K562 (cell line): ENCODE data around the gene OR4K13. TPM values are rescaled to one million over a fixed set of nuclear protein-coding genes. Genes with fewer than 3 reads are reported as not detected.

Experiments used
- ATAC-seq: fragments of 200-7000 bp; cut with Tn5 transposase; 3 replicates; pipeline ENCODE4 v1.9.1; 2020; ENCODE audit warnings: moderate library complexity
- BruUV-seq: library from RNA; stranded (reverse); fragments of 400-500 nt; replicated peaks from 2 replicates; lab custom pipeline; 2021; lab: Mats Ljungman, UMichigan
- CTCF ChIA-PET: fragments of 300-600 bp; formaldehyde crosslinking; extraction: SDS; loops from one replicate; lab custom pipeline; 2021; ENCODE audit warnings: low intra/inter-chr PET ratio; lab: Yijun Ruan, JAX
- POLR2A ChIA-PET: fragments of 300-600, 350-650 bp; sonication (Branson Sonifier 250); formaldehyde crosslinking; extraction: SDS; loops from one replicate; lab custom pipeline; 2021; ENCODE audit warnings: antibody characterized with exemption, inconsistent platforms; lab: Yijun Ruan, JAX
- DNase-seq, 4 experiments: peaks; one replicate each; pipeline versions ENCODE4 v3.0.0 to v3.0.0-alpha.2; 2011 to 2018; ENCODE audit warnings: low spot score in 3 of 4, mixed read lengths in 3 of 4; ENCODE audit errors: extremely low read depth in 1 of 4
- FAIRE-seq: peaks from 2 replicates; lab custom pipeline; 2011; peaks lifted over from hg19 to GRCh38; lab: Jason Lieb, UNC
- H2AFZ ChIP-seq: 2 replicates; pipeline ENCODE4 v1.6.0; 2011; ENCODE audit warnings: low read depth, low read length, control low read depth, inconsistent platforms
- H3K27ac ChIP-seq: fragments of 200-600 bp; 3 replicates; pipeline ENCODE4 v1.8.0; 2011; ENCODE audit warnings: low read depth, mild to moderate bottlenecking, control low read depth, inconsistent platforms, low read length, moderate library complexity, mixed read lengths; ENCODE audit errors: extremely low read depth
- H3K27me3 ChIP-seq, 2 experiments: fragments of 300-600 bp in 1 of 2; 2 replicates in 1 of 2; 3 replicates in 1 of 2; pipeline versions ENCODE4 v1.6.0 to v1.8.0; 2011; ENCODE audit warnings: inconsistent platforms in 2 of 2, low read length in 2 of 2, mild to moderate bottlenecking in 1 of 2, mixed read lengths in 1 of 2, moderate library complexity in 1 of 2; ENCODE audit not compliant: control insufficient read depth in 2 of 2, insufficient read depth in 2 of 2
- H3K36me3 ChIP-seq: fragments of 300-600 bp; 3 replicates; pipeline ENCODE4 v1.8.0; 2011; ENCODE audit warnings: mild to moderate bottlenecking, low read length, inconsistent platforms; ENCODE audit not compliant: control insufficient read depth, insufficient read depth
- H3K4me1 ChIP-seq, 2 experiments: fragments of 200-600 bp in 1 of 2; replicated peaks in 1 of 2; 2 replicates in 1 of 2; 3 replicates in 1 of 2; pipeline versions ENCODE4 v1.5.1 to v1.8.0; 2011; ENCODE audit warnings: inconsistent platforms in 2 of 2, low read length in 2 of 2, mild to moderate bottlenecking in 1 of 2, mixed read lengths in 1 of 2, moderate library complexity in 1 of 2; ENCODE audit not compliant: control insufficient read depth in 2 of 2, insufficient read depth in 2 of 2
- H3K4me2 ChIP-seq: 2 replicates; pipeline ENCODE4 v1.6.1; 2011; ENCODE audit warnings: low read length, control low read depth, inconsistent platforms, mixed read lengths; ENCODE audit not compliant: insufficient read depth
- H3K4me3 ChIP-seq: fragments of 200-600 bp; sonication (generic), shearing (Covaris generic); 2 replicates; pipeline ENCODE4 v1.5.1; 2016; ENCODE audit warnings: control low read depth, inconsistent platforms
- H3K79me2 ChIP-seq: fragments of 200-600 bp; 3 replicates; pipeline ENCODE4 v1.8.0; 2011; ENCODE audit warnings: low read length, inconsistent platforms; ENCODE audit not compliant: control insufficient read depth, insufficient read depth
- H3K9ac ChIP-seq, 2 experiments: 2 replicates each; pipeline versions ENCODE4 v1.6.0 to v1.6.1; 2011; ENCODE audit warnings: low read depth in 2 of 2, low read length in 2 of 2, control low read depth in 1 of 2, inconsistent platforms in 1 of 2, mild to moderate bottlenecking in 1 of 2, mixed read lengths in 1 of 2; ENCODE audit not compliant: insufficient read depth in 1 of 2
- H3K9me1 ChIP-seq: one replicate; pipeline ENCODE4 v1.6.0; 2011; ENCODE audit warnings: inconsistent platforms, mild to moderate bottlenecking, low read length, moderate library complexity; ENCODE audit not compliant: control insufficient read depth, insufficient read depth
- H3K9me3 ChIP-seq: replicated peaks from 2 replicates; pipeline ENCODE4 v1.5.1; 2011; ENCODE audit warnings: low read depth, low read length, inconsistent platforms; ENCODE audit not compliant: control insufficient read depth, insufficient read depth
- H4K20me1 ChIP-seq: replicated peaks from 2 replicates; pipeline ENCODE4 v1.6.1; 2011; ENCODE audit warnings: low read length, inconsistent platforms, mixed read lengths; ENCODE audit not compliant: control insufficient read depth, insufficient read depth
- ARID1B ChIP-seq: fragments of 450-650 bp; IDR thresholded peaks from 2 replicates; pipeline ENCODE4 v1.6.1; 2016; ENCODE audit warnings: antibody characterized with exemption, mild to moderate bottlenecking, inconsistent platforms
- ATF3 ChIP-seq, 2 experiments: fragments of 450-650 bp in 1 of 2; sonication (generic) in 1 of 2; formaldehyde crosslinking in 1 of 2; IDR thresholded peaks in 1 of 2; conservative IDR thresholded peaks in 1 of 2; 2 replicates each; pipeline versions ENCODE4 v1.6.1 to v1.8.1; 2016 to 2023; ENCODE audit warnings: mild to moderate bottlenecking in 2 of 2, moderate library complexity in 2 of 2, inconsistent platforms in 1 of 2, missing genetic modification reagents in 1 of 2
- BACH1 ChIP-seq: fragments of 200-800 bp; sonication (Bioruptor generic); IDR thresholded peaks from 2 replicates; pipeline ENCODE4 v1.6.1; 2016; ENCODE audit warnings: missing genetic modification characterization, missing compliant biosample characterization
- E2F8 ChIP-seq: fragments of 450-650 bp; IDR thresholded peaks from 2 replicates; pipeline ENCODE4 v1.7.1; 2018; ENCODE audit warnings: mild to moderate bottlenecking, low read depth; ENCODE audit not compliant: partially characterized antibody
- EP300 ChIP-seq: IDR thresholded peaks from 2 replicates; pipeline ENCODE4 v1.6.1; 2012; ENCODE audit warnings: low read length, improper control_type of control experiment
- GABPA ChIP-seq: fragments of 200-800 bp; sonication (Bioruptor generic); conservative IDR thresholded peaks from 2 replicates; pipeline ENCODE4 v1.6.1; 2016; ENCODE audit warnings: low read depth, missing genetic modification characterization, missing compliant biosample characterization
- GATA2 ChIP-seq: sonication (generic); formaldehyde crosslinking; IDR thresholded peaks from 2 replicates; pipeline ENCODE4 v1.4.0; 2020; ENCODE audit warnings: mild to moderate bottlenecking, missing genetic modification reagents
- ID3 ChIP-seq, 2 experiments: fragments of 250-450 bp in 1 of 2; fragments of 450-650 bp in 1 of 2; sonication (Bioruptor Pico) in 1 of 2; IDR thresholded peaks; 2 replicates each; pipeline versions ENCODE4 v1.6.1 to v1.8.0; 2016 to 2021; ENCODE audit warnings: mild to moderate bottlenecking in 2 of 2, moderate library complexity in 2 of 2, missing compliant biosample characterization in 1 of 2, missing genetic modification characterization in 1 of 2
- ILK ChIP-seq: fragments of 450-650 bp; IDR thresholded peaks from 2 replicates; pipeline ENCODE4 v1.6.1; 2016; ENCODE audit warnings: missing genetic modification characterization, low read depth, mild to moderate bottlenecking, missing compliant biosample characterization, moderate library complexity, borderline replicate concordance
- MAFG ChIP-seq: fragments of 450-650 bp; conservative IDR thresholded peaks from 2 replicates; pipeline ENCODE4 v1.6.1; 2016; ENCODE audit warnings: missing genetic modification characterization, missing compliant biosample characterization
- MTA3 ChIP-seq: fragments of 450-650 bp; formaldehyde crosslinking; IDR thresholded peaks from 2 replicates; pipeline ENCODE4 v1.6.1; 2017; ENCODE audit warnings: mild to moderate bottlenecking, borderline replicate concordance
- NFE2 ChIP-seq: IDR thresholded peaks from 2 replicates; pipeline ENCODE4 v1.6.1; 2014; ENCODE audit warnings: antibody characterized with exemption, low read depth
- NFXL1 ChIP-seq: fragments of 450-650 bp; formaldehyde crosslinking; IDR thresholded peaks from 2 replicates; pipeline ENCODE4 v1.4.0; 2021; ENCODE audit warnings: mild to moderate bottlenecking
- NKRF ChIP-seq: fragments of 450-650 bp; IDR thresholded peaks from 2 replicates; pipeline ENCODE4 v1.6.1; 2016; ENCODE audit warnings: borderline replicate concordance
- OTX1 ChIP-seq: fragments of 450-650 bp; formaldehyde crosslinking; IDR thresholded peaks from 2 replicates; pipeline ENCODE4 v1.4.0; 2022; ENCODE audit warnings: mild to moderate bottlenecking
- PHF21A ChIP-seq: fragments of 450-650 bp; IDR thresholded peaks from 2 replicates; pipeline ENCODE4 v1.6.1; 2017; ENCODE audit warnings: low read depth, borderline replicate concordance
- ZNF77 ChIP-seq: fragments of 250-450 bp; sonication (Bioruptor Pico); IDR thresholded peaks from 2 replicates; pipeline ENCODE4 v1.5.0; 2020
- WGBS: fragments of 100-300 bp; shearing (Covaris generic); methylation state at CpG from one replicate; pipeline ENCODE4 v1.1.6; 2016; ENCODE audit warnings: low coverage, mixed read lengths; ENCODE audit not compliant: insufficient coverage; ENCODE audit errors: missing lambda C conversion rate; 5-methylcytosine and 5-hydroxymethylcytosine counted together
- in situ Hi-C: fragments of 300-500 bp; cut with MboI; formaldehyde crosslinking; loops from 4 replicates; pipeline ENCODE4 v1.15.0; 2018; ENCODE audit warnings: inconsistent platforms, mixed read lengths
- intact Hi-C: fragments of 100-400 bp; cut with micrococcal nuclease; formaldehyde crosslinking; loops from 2 replicates; pipeline ENCODE4 v1.14.2; 2022
- polyA plus RNA-seq, 8 experiments: library from polyadenylated mRNA; depleted of rRNA in 4 of 8; stranded (reverse) in 5 of 8; unstranded in 3 of 8; fragments of >200 nt; fragmentation: Nextera tagmentation in 2 of 8; fragmentation: Illumina TruSeq in 1 of 8; extraction: Ambion mirVana in 2 of 8; extraction: Trizol in 1 of 8; gene quantifications; 2 replicates each; pipeline versions ENCODE4 v1.2.1 to v1.2.3, GENCODE V29; 2011 to 2014; ENCODE audit warnings: inconsistent platforms in 1 of 8, missing spikeins in 1 of 8
- total RNA-seq, 7 experiments: library from RNA; depleted of rRNA in 6 of 7; stranded (reverse); fragments of >200 nt in 6 of 7; fragmentation: Illumina TruSeq in 2 of 7; extraction: Trizol in 2 of 7; gene quantifications; 2 replicates each; pipeline versions ENCODE4 v1.2.1 to v1.2.3, GENCODE V29; 2011 to 2021; ENCODE audit warnings: low replicate concordance in 1 of 7

The OR4K13 gene
- total and polyA plus RNA-seq, 9 of the 15 experiments (the other 6 are each of a cell fraction or from before 2014, with no cell fraction given), result not detected

GRCh38 chr14:20044243-20044642 lies 8.4 kb upstream of the OR4K13 start:
- peak overlapping the region; percentile 22; the same call in 1 of the 3 replicates for H3K27ac ChIP-seq
- H4K20me1 ChIP-seq, result no peaks in the 10 kb centered on the region
- H2AFZ ChIP-seq, result peak overlapping the region; percentile 56
- ChIA-PET POLR2A (interaction anchor here (0.8 kb wide), 1 partner anchor 12 kb away, joined by 4 read pairs; no protein-coding TSS in a partner anchor), CTCF (no interaction called here)
- H3K27me3 ChIP-seq, result no peaks in the 10 kb centered on the region
- no peak overlapping the region for H3K9ac ChIP-seq
- no peaks in the 10 kb centered on the region for H3K9me3 ChIP-seq
- H3K79me2 ChIP-seq, result no peaks in the 10 kb centered on the region
- no peak overlapping the region for H3K4me3 ChIP-seq
- peak overlapping the region; percentile 68 for H3K4me2 ChIP-seq
- intact Hi-C loops, result no loop called here
- 9% methylated on average over 5 of the region's 5 CpGs for WGBS
- DNase-seq (peak in 2 of 4 experiments; percentile 22 to 48), FAIRE-seq (peak; percentile 85), ATAC-seq (peak; percentile 76)
- H3K9me1 ChIP-seq, result no peaks in the 10 kb centered on the region
- no peaks in the 10 kb centered on the region for H3K36me3 ChIP-seq
- BruUV-seq, result no TSS peak
- peaks cover 0 to 27% of the 10 kb centered on the region in 2 experiments; a peak in 4 of 5 replicates for H3K4me1 ChIP-seq
- in situ Hi-C loops, result no loop called here
- TF ChIP-seq GATA2 (CRISPR knock-in tag) (peak; percentile 69), NKRF (no peak), NFE2 (peak; percentile 58), PHF21A (no peak), ID3 (CRISPR knock-in tag; IDR thresholded peaks at IDR 0.05) (no peak), ID3 (tag; IDR thresholded peaks at IDR 0.05) (no peak), ILK (tag) (no peak), MAFG (tag) (peak; percentile 20; the same call in 1 of the 2 replicates), ATF3 (IDR thresholded peaks at IDR 0.05) (peak; percentile 80), ATF3 (CRISPR knock-in tag; conservative IDR thresholded peaks at IDR 0.05) (no peak), OTX1 (CRISPR knock-in tag) (no peak), MTA3 (no peak), E2F8 (no peak), EP300 (peak; percentile 2; the same call in 1 of the 2 replicates), GABPA (tag) (no peak), ZNF77 (CRISPR knock-in tag) (no peak), ARID1B (peak; percentile 72; the same call in 1 of the 2 replicates), BACH1 (tag) (no peak), NFXL1 (CRISPR knock-in tag) (no peak)
